NCI-H146 treated with DMSO at 0.1 percent for 48 hours (cell line): ENCODE results near the gene MCM10.
A peak's percentile ranks its signal among the peaks of the same experiment; 100 is the strongest.

ENCODE experiments used
- DNase-seq: peaks from one replicate; lab custom pipeline; 2025; ENCODE audit not compliant: unreplicated experiment; lab: John Stamatoyannopoulos, UW

MCM10 gene

DNA sequence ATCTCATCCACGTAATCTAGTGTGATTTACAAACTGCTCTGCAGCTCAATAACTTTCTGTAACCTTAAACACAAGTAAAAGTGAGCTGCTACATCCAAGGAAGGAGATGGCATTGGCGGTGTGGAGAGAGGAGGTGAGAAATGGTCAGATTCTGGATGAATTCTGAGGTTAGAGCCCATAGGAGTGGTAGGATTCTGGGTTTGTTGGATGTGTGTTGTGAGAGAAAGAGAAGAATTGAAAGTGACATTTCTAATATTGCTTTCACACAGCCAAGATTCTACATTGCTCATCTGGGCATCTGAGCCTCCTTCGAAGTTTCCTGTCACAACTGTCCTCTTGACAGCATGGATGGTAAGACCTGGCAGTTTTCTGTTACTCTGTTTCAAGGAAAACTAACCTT, 2.5 kb downstream of the MCM10 start:
- DNase-seq, result no peak

DNA sequence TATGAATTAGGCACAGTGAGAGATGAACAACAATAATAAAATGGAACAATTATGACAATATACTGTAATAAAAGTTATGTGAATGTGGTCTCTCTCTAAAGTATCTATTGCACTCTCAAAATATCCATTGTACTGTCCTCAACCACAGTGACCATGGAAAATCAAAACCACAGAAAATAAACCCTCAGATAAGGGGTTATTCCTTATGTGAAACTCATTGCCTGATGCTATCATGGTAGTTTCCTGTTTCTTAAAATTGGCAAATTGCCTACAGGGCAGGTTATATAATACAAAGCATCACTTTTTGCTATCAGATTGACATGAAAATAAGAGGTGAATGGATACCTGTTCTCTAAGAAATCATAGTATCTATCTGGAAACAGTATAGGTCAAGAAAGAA, 3.8 kb downstream of the MCM10 start:
- no peak for DNase-seq

- DNase-seq, result no peak
These were observed 6.2 kb downstream of the MCM10 start for GRCh38 chr10:13167568-13167967.

GRCh38 chr10:13168781-13169180, 7.4 kb downstream of the MCM10 start:
- peak; percentile 93 for DNase-seq

DNA sequence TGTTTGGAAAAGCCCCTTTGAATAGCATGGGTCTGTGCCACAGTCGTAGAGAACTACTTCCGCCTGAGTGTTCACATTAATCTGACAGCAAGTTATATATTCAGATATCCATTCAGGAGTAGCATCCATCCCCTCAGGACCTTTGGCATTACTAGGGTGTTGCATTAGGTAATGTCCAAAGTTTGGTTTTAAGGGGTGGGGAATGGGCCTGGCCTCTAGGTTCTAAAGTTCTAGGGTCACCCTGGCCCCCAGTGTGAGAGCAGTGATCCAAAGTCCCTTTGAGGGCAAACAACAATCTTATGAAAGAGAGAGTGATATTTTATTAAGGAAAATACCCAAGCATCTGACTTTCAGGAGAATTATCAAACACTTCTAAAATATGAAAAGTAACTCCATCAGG, 12.3 kb downstream of the MCM10 start:
- DNase-seq, result no peak

- DNase-seq, result no peak
These were observed 19.4 kb downstream of the MCM10 start for GRCh38 chr10:13180788-13181187.

DNA sequence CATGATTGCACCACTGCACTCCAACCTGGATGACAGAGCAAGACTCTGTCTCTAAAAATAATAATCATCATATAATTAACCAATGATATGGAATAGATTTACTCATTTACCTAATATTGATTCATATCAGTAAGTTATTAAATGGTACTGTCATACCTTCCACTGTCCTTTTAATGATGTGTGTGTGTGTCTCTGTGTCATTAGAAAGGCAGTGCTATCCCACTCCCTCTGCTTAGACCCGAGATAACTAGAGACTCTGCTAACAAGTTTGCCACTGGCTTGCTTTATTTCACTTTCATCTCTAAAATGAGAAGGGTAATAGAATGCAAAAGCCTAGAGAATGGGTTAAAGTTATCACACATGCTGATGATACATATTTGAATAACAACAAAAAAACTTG, 21.1 kb downstream of the MCM10 start:
- DNase-seq, result no peak

DNA sequence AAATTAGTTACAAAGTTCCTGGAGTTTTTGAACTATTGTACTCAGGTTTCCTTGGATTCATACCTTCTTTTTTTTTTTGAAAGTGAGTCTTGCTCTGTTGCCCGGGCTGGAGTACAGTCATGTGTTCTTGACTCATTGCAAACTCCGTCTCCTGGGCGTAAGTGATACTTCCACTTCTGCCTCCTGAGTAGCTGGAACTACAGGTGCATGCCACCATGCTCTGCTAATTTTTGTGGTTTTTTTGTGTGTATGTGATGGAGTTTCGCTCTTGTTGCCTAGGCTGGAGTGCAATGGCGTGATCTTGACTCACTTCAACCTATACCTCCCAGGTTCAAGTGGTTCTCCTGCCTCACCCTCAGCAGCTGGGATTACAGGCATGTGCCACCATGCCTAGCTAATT, 22.3 kb downstream of the MCM10 start:
- DNase-seq, result no peak

GRCh38 chr10:13184276-13184675, 22.9 kb downstream of the MCM10 start:
- DNase-seq, result no peak

DNA sequence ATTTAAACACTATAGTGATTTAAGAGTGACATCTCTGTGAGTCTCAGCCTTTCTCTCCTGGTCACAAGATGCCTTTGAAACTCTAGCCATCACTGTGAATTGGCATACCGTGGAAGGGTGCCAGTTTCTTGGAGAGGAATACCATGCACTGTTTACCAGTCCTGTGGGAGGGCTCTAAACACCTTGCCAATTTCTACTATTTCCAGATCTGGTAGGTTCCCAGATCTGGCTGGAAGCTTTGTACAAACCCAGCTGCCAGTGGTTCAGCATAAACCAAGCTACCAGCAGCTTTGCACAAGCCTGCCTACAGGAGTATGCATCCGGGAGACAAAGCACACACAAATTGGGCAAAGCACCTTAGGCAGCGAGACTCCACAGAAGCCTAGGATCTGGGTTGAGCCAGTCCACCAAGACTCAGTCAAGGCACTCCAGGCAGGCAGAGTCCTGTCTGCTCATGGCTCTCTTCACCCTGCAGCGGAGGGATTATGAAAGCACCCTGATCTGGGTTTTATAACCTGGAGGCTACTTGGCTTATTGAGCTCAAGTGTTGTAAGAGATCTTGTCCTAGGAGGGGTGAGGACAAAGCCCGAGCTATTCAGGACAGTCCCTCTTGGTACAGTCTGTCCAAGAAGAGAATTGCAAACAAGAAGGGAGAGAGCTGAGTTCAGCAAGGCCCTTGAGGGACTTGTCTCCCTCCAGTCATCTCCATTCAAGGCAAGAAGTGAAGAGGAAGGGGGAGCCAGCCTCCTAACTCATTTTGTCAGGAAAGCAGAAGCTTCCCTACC, 23.6 kb downstream of the MCM10 start:
- DNase-seq, result no peak

- no peak for DNase-seq
These were observed 25.8 kb downstream of the MCM10 start for GRCh38 chr10:13187135-13187534.

GRCh38 chr10:13188593-13188992, 27.2 kb downstream of the MCM10 start:
- no peak for DNase-seq

- no peak for DNase-seq
These were observed 28.6 kb downstream of the MCM10 start for GRCh38 chr10:13189961-13190360.

DNA sequence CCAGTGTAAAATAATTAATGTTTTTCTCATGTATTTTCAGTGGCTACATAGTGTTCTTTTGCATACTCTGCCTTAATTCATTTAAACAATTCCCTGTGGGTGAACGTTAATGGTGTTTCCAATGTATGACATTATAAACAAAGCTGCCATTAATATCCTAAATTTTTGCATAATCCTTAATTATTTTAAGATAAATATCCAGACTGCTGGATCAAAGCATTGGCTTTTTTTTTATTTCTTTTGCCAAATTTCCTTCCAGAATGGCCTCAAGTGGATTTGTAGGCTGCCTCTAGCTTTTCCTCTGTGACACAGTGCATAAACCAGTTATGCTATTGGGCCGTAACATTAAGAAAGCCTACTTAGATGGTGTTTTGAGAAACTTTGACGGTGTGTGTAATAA, 29.5 kb downstream of the MCM10 start:
- DNase-seq, result no peak

DNA sequence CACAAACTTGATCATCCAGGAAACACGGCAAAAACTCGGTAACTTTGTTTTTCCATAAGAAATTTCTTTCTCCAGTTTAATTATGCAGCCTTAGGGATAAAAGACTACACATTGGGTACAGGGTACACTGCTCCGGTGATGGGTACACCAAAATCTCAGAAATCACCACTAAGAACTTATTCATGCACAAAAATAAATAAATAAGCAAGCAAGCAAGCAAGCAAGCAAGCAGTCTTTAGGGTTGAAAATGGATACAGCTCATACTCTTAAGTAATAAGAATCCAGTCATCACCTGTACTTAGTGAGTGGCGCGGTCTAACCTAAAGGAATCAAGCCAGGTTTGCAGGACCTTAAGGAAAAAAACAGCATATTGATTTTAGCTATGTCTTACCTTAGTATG, 30.0 kb downstream of the MCM10 start:
- DNase-seq, result no peak

- no peak for DNase-seq
These were observed 32.3 kb downstream of the MCM10 start for GRCh38 chr10:13193637-13194036.

DNA sequence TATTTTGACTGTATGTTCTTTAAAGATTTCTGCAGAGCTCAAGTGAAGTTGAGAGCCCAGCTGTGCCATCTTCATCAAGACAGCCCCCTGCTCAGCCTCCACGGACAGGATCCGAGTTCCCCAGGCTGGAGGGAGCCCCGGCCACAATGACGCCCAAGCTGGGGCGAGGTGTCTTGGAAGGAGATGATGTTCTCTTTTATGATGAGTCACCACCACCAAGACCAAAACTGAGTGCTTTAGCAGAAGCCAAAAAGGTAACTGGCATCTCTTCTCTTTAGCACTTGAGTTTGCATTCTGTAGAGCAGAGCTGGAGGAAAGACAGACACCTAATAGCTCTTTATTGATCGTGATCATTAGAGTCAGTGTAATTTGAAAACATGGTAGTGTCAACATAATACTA, 33.7 kb downstream of the MCM10 start:
- DNase-seq, result no peak

DNA sequence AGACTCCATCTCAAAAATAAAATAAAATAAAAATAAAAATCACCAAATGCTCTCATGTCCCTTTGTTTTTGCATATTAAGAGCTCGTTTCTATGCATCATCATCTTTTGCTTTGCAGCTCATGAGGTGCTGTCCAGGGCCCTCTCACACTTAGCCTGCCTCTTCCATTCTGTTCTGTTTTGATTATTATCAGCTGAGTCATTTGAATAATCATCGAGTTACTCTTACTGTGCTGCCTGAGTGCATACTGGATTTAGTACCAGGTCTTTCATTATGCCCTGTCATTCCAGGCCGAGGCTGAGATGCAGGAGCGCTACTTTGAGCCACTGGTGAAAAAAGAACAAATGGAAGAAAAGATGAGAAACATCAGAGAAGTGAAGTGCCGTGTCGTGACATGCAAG, 39.8 kb downstream of the MCM10 start:
- no peak for DNase-seq

- DNase-seq, result no peak
These were observed 44.7 kb downstream of the MCM10 start for GRCh38 chr10:13206091-13206490.

- DNase-seq, result no peak
These were observed 45.4 kb downstream of the MCM10 start for GRCh38 chr10:13206546-13207443.

GRCh38 chr10:13213163-13213562, 51.8 kb downstream of the MCM10 start:
- no peak for DNase-seq

DNA sequence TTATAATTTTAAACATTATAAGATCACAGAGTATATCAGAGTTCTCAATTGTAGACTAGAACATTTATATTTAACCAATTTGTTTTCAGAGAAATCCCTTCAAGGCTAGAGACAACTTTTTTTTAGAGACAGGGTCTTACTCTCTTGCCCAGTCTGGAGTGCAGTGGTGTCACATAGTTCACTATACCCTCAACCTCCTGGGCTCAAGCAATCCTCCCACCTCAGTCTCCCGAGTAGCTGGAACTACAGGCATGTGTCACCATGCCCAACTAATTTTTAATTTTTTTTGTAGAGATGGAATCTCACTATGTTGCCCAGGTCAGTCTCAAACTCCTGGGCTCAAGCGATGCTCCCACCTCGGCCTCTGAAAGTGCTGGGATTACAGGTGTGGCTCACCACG, 57.5 kb downstream of the MCM10 start:
- DNase-seq, result no peak
